ENCODE results near the gene LRRN4CL.
"Not testable (repeated sequence)": the region's sequence is repeated elsewhere in the genome, so short reads cannot be mapped to it uniquely, and the experiment has no call there.

The LRRN4CL gene

GRCh38 chr11:62677156-62677555 is 12.2 kb downstream of the LRRN4CL start:
- DNase-seq (ENCODE audit: low spot score): no peak

DNA sequence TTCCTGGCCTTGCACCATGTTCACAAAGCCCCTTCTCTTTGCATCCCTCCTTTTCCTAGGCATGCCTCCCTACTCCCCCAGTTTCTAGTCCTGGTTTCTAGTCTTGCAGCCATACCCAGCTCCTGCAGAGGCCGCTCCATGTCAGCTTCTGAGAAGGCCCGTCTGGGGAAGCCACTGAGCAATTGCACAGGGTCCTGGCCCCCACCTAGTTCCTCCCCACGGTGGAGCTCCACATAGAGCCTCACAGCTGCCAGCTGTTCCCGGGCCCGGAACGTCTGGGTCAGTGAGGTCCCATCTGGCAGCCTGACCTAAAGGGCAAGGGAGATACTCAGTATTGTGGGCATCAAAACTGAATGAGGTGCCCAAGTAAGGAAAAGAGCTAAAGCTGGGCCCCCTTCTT is 12.6 kb downstream of the LRRN4CL start:
- DNase-seq (ENCODE audit: low spot score): no peak

DNA sequence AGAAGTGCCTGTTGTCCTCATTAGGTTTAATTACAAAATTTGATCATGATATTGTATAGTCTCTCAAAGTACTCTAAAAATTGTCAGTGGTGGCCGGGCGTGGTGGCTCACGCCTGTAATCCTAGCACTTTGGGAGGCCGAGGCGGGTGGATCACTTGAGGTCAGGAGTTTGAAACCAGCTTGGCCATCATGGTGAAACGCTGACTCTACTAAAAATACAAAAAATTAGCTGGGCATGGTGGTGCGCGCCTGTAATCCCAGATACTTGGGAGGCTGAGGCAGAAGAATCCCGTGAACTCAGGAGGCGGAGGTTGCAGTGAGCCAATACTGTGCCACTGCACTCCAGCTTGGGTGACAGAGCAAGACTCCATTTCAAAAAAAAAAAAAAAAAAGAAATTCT is 13.9 kb downstream of the LRRN4CL start:
- DNase-seq (ENCODE audit: low spot score): not testable (repeated sequence)

GRCh38 chr11:62673196-62673525 is 16.2 kb downstream of the LRRN4CL start:
- no peak for DNase-seq (ENCODE audit: low spot score)

DNA sequence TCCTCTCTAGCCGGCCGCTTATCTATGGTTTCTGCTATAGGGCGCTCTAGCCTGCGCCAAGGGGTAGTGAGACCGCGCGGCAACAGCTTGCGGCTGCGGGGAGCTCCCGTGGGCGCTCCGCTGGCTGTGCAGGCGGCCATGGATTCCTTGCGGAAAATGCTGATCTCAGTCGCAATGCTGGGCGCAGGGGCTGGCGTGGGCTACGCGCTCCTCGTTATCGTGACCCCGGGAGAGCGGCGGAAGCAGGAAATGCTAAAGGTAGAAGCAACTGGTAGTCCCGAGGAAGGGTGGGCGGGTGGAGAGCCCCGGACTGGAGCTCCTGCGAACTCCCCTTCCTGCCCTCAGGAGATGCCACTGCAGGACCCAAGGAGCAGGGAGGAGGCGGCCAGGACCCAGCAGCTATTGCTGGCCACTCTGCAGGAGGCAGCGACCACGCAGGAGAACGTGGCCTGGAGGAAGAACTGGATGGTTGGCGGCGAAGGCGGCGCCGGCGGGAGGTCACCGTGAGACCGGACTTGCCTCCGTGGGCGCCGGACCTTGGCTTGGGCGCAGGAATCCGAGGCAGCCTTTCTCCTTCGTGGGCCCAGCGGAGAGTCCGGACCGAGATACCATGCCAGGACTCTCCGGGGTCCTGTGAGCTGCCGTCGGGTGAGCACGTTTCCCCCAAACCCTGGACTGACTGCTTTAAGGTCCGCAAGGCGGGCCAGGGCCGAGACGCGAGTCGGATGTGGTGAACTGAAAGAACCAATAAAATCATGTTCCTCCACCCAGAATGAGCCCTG is 17.5 kb downstream of the LRRN4CL start, which contains the start of the genes LBHD1 and UQCC3:
TSS of gene LBHD1 (minus strand) at position 660 of the 782 bp plus-strand sequence. CDS start 2,236 bp downstream, outside the sequence.
TSS of gene UQCC3 (plus strand) at position 66 of the 782 bp plus-strand sequence. CDS start at position 139, 73 bp downstream.
- peak; percentile 89 for DNase-seq (ENCODE audit: low spot score)

DNA sequence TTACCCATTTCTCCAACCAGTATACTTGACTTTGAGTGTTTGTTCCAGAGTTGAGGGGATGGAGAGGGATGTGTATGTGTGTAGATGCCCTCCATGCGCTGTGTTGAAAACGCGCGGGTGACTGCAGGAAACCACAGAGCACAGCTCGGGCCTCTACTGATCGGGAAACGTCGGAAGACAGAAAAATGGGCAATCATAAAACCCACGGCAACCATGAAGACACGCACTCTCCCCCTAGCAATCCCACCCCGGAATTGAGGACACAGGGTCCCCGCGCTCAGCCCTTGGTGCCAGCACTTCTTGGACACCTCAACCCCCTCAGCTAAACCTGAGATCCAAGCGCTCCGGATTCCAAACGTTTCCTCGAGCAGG is 18.1 kb downstream of the LRRN4CL start:
- DNase-seq (ENCODE audit: low spot score): no peak

GRCh38 chr11:62669420-62670161 is 19.7 kb downstream of the LRRN4CL start:
- peak; percentile 30 for DNase-seq (ENCODE audit: low spot score)

DNA sequence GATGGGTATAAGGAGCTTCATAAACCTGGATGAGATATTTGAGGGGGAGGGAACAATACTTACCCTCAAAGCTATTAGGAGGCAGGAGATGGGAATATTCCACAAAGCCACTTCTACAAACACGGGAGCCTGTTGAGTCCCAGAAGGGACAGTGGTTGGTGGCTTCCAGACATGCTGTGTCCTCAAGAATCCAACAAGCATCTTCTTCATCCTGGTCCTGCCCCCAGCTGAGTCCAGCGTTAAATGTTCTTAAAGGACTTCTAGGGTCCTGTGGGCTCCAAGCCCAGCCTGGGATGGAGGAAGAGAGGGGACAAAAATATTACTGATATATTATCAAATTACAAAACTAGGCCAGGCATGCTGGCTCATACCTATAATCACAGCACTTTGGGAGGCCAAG is 21.9 kb downstream of the LRRN4CL start:
- DNase-seq (ENCODE audit: low spot score): no peak

DNA sequence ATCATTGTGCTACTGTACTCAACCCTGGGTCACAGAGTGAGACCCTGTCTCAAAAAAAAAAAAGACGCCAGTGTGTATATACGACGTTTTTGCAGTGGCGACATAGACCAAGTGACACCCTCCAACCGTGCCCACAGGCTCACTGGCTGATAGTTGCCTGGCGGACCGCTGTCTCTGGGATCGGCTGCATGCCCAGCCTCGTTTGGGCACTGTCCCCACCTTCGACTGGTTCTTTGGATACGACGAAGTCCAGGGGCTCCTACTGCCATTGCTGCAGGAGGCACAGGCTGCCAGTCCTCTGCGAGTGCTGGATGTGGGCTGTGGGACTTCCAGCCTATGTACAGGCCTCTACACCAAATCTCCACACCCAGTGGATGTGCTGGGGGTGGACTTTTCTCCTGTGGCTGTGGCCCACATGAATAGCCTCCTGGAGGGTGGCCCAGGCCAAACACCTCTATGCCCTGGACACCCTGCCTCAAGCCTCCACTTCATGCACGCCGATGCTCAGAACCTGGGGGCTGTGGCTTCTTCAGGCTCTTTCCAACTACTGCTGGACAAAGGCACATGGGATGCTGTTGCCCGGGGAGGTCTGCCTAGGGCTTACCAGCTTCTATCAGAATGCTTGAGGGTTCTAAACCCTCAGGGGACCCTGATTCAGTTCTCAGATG is 22.9 kb downstream of the LRRN4CL start:
- no peak for DNase-seq (ENCODE audit: low spot score)

GRCh38 chr11:62665599-62666258 is 23.6 kb downstream of the LRRN4CL start:
- DNase-seq (ENCODE audit: low spot score): peak; percentile 40

- DNase-seq (ENCODE audit: low spot score): peak; percentile 94
Observed at GRCh38 chr11:62665075-62665598, 24.2 kb downstream of the LRRN4CL start, which contains the start of the genes C11orf98 and CSKMT. Gene C11orf98, minus strand, starts transcription at chr11:62665210. Its CDS starts 41 bp downstream, at chr11:62665169. Gene CSKMT, plus strand, starts transcription at chr11:62665312. Its CDS starts 568 bp downstream, at chr11:62665880.

DNA sequence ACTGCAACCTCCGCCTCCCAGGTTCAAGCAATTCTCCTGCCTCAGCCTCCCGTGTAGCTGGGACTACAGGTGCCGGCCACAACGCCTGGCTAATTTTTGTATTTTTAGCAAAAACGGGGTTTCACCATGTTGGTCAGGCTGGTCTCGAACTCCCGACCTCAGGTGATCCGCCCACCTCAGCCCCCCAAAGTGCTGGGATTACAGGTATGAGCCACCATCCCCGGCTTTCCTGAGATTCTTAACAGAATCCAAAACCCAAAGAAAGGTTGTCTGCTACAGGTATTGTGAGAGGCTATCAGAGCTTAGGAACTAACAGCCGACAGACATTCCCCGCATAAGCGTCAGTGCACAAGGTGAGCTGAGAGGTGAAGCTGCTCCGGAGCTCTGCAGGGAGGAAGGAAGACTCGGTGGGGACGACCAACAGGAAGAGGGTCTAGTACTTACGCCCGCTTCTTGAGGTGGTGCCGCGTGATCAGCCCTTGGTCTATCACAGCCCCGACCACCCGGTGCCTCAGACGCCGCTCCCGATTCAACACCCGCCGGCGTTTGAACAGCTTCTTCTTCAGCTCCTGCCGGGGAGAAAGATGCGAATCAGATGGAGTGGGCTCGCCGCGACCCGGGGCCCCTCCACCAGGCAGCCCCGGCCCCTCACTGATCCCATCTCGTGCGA is 24.8 kb downstream of the LRRN4CL start:
- DNase-seq (ENCODE audit: low spot score): peak; percentile 86

GRCh38 chr11:62656796-62657429 is 32.4 kb downstream of the LRRN4CL start:
- no peak for DNase-seq (ENCODE audit: low spot score)

- no peak for DNase-seq (ENCODE audit: low spot score)
Observed at GRCh38 chr11:62654297-62654696, 35.0 kb downstream of the LRRN4CL start.

GRCh38 chr11:62652161-62653006 is 36.9 kb downstream of the LRRN4CL start:
- no peak for DNase-seq (ENCODE audit: low spot score)

DNA sequence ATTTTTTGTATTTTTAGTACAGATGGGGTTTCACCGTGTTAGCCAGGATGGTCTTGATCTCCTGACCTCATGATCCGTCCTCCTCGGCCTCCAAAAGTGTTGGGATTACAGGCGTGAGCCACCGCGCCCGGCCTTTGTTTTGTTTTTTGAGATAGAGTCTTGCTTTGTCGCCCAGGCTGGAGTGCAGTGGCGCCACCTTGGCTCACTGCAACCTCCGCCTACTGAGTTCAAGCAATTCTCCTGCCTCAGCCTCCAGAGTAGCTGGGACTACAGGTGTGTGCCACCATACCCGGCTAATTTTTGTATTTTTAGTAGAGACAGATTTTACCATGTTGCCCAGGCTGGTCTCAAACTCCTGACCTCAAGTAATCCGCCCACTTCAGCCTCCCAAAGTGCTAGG is 39.0 kb downstream of the LRRN4CL start:
- not testable (repeated sequence) for DNase-seq (ENCODE audit: low spot score)

DNA sequence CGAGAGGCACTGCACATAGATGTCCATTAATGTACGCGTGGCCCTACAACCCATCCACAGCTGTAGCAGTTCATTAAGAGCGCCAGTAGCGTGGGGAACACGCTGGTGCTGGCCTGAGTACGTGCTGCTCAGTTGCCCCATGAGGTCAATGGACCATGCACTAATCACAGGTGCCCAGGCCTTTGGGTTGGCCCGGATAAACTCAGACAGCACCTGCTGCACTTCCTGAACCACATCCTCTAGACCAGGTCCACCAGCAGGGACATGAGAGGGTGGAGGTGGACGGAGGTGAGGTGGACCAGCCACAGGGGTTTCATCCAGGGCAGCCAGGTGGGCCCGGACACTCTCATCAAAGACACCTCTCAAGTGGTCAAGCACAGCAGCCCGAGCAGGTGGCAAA is 39.8 kb downstream of the LRRN4CL start:
- DNase-seq (ENCODE audit: low spot score): no peak

DNA sequence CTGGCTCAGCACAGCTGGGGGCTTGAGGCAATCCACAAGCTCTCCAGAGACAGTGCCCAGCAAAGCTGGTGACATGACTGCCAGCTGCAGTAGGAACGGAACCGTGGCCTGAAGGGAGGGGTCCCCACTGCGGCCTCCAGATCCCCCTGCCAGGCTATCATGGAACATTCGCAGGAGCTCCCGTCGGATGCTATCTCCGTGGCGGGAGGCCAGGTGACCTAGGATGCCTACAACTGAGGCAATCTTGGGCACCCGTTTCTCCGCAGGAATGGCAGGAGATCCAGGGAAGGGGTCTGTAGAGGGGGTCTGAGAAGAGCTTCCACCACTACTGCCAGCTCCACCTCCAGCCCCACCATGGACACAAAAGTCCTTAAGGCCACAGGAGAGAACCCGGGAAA is 40.4 kb downstream of the LRRN4CL start:
- no peak for DNase-seq (ENCODE audit: low spot score)
